Measurements from ENCODE around the gene BACE2.
"Not testable (repeated sequence)": the region's sequence is repeated elsewhere in the genome, so short reads cannot be mapped to it uniquely, and the experiment has no call there.

Gene BACE2

DNA sequence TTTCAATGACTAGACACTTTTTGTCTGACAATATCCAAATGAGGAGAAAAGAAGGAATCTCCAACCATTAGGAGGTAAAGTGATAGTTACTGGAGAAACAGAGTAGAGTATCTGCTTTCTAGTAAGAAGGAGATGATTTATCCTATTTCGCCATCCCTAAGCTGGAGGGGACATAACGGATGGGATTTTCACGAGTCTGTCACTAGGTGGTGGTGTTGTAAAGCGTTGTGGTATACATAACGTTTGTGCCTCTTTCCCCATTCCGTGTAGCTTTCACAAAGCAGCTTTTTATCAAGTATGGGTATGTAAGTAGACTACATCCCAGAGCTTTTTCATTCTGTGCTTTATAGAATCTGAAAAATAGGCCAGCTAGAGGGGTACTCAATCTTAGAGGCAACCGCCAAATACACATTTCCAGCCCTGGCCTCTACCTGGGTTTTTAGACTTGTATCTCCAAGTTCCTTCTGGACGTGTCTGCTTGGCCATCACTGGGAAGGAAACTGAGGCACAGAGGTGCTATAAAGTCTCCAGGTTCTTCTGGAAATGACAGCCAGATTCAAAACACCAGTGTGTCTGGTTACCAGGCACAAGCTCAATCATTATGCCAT is 115.4 kb downstream of the BACE2 start:
- peak; percentile 91 for FAIRE-seq

DNA sequence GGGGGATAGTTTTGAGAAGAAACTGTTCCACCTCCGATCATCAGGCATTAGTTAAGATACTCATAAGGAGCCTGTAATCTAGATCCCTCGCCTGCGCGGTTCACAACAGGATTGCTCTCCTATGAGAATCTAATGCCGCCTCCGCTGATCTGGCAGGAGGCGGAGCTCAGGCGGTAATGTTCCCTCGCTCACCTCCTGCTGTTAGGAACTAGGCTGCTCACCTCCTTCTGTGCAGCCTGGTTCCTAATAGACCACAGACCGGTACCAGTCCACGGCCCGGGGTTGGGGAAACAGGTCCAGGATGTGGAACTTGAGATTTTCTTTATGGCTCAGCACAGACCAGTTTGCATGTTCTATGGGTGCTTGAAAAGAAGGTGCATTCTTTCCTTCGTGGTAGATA is 121.5 kb downstream of the BACE2 start:
- no peak for FAIRE-seq

DNA sequence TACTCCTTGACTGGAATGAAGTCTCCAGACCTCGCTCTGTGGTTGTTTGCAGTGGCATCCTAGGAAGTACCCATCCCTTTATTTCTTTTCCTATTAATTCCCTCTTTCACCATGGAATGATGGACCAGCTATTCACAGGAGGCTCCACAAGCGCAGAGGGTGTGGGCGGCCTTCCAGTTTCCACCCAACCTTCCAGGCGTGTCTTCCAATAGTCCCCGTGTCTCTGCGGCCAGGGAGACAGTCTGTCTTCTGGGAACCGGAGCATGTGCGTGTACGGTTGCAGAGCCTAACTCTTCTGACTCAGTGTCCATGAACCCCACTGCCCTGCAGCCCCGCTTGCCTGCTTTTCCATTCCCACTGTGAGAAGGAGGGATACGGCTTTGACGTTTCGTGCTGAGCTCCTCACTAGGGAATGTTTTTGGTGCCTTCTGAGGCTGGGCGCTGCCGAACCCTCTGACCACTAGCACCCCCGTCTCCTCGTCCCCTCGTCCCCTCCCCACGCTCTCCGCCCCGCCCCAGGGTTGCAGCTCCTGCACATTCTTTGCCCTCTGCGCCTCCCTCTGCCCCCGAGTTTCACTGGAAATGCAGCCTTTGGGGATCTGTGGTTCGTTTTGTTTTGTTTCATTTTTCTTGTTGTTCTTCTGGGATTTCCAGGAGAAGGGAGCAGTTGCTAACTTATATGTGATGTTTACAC is 122.3 kb downstream of the BACE2 start:
- FAIRE-seq, result no peak

DNA sequence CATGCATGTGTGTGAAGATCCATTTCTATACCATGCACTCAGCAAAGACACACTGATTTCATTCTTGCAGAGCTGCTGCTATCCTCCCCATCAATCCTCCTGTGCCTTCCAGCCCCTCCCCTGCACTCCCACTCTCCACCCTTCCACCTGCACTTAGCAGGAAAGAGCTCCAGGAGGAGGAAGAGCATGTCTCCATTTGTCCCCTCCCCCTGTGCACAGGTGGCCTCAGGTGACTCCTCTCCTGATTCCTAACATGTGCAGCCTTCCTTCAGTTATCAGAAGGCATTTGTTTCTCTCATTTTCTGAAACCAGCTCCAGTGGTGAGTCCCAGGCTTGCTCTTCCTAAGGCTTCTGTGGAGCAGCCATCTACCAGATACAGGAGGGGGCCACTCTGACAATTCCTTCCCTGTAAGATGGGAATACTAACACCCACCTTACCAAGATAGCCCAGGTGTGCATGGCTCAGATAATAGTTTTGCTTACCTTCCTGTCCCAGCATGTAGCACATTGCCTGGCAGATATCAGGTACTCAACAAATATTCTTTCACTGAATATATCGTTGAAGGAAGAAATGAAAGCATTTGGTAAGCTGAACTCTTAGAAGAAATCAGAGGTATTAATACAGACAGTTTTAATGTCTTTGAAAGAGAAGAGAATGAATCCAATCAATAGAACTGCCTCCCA is 126.7 kb downstream of the BACE2 start:
- no peak for FAIRE-seq

DNA sequence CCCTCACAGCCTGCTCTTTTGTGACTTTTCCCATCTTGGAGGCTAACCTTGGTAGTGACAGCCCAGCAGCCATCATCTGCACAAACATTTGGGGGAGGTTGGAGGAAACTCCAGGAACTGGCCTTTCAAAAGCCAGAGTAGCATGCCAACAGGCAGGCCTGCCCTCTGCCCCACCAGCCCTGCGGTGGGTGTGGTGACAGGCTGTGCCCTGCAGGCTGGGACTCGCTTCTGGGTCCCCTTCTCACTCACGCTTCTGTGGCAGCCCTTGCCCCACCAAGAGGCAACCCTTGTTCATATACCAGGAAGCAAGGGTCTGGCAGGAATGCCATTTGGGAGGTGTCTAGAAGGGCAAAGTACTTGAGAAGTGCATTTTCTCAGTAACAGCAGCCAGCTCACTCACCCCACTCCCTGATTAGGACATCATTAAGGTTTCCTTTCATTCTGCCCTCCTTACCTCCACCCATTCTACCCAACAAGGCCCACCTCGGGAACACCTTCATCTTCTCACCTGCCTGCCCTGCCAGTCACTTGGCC is 127.8 kb downstream of the BACE2 start:
- FAIRE-seq, result no peak

DNA sequence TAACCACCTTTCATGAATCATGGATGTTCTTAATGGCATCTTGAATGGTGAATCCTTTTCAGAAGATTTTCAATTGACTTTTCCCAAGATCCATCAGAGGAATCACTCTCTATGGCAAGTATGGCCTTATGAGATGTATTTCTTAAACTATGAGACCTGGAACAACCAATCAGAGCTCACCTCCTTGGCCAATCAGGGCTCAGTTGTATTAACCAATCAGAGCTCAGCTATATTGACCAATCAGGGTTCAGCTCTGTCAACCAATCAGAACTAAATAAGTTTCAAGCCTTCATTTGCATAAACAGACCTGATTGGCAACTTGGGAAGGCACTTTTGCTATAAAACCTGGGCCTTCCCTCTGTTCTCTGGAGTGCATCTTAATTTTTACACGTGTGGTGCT is 135.0 kb downstream of the BACE2 start:
- FAIRE-seq, result no peak

DNA sequence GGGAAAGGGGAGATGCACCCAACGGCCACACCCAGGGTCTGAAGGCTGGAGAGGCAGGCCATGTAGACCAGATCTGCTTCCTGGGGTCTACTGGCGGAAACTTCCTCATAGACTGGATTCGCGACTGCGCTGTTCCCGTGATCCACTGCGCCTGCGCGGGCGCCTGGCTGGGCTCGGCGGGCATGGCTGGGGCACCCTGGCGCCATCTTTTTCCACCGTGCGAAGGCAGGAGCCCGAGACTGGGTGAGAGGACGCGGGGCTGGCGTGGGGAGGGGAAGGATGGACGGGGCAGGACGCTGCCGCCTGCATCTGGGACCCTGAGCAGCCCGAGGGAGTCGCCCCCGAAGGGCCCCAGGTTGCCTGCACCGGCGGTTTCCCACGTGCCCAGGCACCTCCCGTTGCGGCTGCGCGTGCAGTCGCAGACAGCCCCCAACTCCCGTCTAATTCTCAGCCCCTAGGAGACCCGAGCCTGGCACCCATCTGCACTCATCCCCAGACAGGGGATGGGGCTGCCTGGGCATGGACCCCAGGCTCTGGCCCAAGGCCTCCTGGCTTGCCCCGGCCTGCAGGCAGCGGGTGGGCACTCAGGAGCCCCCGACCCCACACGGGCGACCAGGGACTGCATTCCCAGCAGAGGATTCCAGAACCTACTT is 136.2 kb downstream of the BACE2 start:
- no peak for FAIRE-seq

DNA sequence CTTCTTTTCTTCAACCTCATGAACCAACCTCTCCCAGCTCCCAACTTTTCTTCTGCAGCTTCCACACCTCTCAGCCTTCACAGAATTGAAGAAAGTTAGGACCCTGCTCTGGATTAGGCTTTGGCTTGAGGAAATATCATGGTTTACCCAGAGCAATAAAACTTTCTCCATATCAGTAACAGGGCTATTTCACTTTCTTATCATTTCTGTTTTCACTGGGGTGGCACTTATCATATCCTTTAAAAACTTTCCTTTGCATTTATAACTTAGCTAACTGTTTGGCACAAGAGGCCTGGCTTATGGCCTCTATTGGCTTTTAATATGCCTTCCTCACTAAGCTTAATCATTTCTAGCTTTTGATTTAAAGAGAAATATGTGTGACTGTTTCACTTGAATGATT is 139.3 kb downstream of the BACE2 start:
- FAIRE-seq, result no peak

DNA sequence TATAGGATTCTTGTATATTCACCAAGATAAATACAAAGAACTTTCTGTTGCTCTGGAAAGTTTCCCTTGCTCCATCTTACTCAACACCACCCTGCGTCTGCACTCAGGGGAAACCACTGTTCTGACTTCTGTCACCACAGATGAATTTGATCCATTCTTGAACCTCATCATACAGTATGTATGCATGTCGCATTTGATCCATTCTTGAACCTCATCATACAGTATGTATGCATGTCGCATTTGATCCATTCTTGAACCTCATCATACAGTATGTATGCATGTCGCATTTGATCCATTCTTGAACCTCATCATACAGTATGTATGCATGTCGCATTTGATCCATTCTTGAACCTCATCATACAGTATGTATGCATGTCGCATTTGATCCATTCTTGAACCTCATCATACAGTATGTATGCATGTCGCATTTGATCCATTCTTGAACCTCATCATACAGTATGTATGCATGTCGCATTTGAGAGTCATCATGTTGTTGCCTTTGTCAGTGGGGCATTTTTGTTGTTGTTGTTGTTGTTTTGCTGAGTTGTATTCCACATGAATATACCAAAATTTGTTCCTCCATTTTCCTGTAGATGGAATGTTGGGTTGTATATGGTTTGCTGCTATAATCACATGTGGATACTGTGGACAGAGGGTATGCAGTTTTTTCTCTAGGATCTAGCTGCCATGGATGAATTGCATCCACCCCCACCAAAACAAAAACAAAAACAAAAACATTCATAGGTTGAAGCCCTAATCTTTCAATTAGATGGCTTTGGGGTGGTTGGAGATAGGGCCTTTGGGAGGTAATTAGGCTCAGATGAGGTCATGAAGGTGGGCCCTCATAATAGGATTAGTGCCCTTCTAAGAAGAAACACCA is 145.6 kb downstream of the BACE2 start:
- FAIRE-seq, result not testable (repeated sequence)

DNA sequence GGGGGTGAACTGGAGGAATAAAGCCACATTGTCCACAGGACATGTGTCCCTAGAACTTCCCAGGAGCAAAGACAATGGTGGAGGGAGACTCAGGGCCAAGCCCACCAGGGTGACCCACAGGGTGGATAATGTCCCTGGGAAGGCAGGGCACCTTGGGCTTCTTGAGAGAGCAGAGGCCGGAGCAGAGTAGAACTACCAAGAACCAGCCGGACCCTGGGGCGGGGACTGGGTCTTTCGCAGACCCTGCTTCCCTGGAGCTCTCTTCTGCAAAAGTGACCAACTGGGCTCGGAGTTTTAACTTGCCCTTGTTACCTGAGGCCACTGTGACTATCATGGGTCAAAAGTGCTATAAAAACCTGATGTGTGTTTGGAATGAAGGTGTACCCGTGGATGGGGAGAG is 147.8 kb downstream of the BACE2 start:
- no peak for FAIRE-seq

DNA sequence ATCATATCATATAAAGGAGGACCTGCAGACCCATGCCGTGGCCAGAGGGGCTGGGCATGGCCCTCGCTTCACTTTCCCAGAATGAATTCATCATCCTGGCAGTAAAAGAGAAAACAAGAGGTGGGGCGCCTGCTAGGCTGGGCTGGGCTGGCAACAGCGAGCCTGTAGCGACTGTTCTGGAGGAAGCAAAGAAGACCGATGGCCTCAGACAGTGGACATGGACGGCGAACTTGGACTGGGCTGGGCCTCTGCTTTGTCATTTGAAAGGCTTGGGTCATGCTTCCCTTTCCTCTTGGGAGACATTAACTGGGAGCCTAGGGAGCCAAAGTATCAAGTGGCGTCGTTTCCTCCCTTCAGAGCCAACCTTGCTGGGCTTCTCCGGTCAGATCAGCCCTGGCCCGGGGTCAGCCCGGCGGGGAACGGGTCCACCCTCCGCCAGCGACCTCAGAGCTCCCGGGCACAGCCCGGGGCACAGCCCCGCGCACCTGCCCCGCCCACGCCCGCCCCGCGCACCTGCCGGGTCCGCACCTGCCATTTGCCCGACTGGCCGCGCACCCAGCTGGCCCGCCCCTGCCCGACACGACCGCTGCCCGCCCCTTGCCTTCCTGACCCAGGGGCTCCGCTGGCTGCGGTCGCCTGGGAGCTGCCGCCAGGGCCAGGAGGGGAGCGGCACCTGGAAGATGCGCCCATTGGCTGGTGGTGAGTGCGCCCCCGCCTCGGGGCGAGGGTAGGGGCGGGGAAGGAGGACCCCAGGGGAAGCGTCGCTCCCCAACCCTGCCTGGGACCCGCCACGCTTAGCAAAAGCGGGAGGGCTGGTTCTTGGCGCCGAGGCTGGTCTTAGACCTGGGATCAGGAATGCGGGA is 148.5 kb downstream of the BACE2 start, which contains the start of gene FAM3B:
FAM3B (plus strand) TSS at position 602 of the 863 bp plus-strand sequence; CDS start at position 681, 79 bp downstream.
- no peak for FAIRE-seq

DNA sequence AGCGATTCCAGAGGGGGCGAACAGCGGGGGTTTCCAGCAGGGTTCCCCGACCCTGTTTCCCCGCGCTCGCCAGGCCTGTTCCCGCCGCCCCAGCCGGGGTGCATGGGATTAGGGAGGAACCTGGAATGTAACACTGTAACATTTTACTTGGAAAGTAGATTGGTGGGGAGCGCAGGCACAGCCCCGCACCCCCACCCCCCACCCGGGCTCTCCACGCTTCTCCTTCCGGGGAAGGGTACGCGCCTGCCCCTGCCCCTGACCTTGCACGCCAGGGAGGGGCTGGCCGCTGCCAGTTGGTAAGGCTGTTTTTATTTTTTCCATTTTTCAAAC is 149.1 kb downstream of the BACE2 start:
- FAIRE-seq, result no peak

DNA sequence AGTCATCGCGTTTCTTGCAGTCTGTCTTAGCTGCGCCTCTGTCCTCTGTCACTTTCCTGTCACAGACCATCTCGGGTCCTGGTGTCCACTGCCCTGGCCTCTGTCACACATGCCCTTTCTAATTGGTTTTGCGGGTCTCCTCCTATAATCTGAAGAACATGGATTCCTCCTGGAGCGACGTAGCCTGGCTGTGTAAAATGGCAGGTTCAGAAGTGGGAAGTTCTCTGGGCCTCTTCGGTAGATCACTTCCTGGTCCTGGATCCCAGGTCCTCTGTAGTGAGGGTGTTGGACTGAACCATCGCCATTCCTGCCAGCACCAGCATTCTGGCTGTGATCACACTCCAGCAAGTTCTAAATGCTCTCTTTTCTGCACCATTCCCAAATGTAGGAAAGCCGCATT is 149.5 kb downstream of the BACE2 start:
- FAIRE-seq, result no peak

DNA sequence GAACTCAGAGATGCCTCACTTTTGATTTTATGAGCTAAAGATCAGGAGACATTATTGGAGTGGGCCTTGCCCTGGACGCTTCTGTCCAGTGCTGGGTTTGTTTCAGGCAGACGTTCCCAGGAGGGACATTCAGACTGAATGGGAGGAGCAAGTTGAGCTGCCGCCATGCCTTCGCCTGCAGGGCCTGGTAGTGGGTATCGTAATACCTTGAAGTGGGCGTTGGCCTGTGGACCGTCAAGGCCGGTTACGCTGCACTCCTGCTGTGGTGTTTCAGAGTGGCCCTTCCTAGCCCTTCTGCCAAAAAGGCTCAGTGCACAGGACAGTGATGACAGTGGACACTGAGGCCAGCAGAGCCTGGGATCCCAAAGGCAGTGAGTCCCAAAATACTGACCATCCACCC is 150.3 kb downstream of the BACE2 start:
- FAIRE-seq, result no peak

DNA sequence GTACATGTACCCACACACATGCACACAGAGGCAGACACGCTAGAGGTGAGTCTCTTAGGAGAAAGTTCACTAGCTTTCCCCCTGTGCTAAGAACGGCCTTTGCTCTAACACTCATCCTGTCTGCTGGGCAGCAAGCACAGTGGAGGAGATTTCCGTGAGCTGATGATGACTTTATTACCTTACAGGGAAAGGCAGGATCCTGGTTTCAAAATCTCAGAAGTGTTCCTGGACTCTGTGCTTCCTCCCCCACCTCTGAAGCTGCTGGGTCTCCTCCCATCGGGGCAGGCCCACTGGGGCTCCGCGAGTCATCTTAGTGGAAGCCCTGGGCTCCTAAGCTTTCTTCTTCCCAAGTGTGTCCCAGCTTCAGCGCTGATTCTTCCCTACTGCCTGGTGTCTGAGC is 151.3 kb downstream of the BACE2 start:
- no peak for FAIRE-seq

DNA sequence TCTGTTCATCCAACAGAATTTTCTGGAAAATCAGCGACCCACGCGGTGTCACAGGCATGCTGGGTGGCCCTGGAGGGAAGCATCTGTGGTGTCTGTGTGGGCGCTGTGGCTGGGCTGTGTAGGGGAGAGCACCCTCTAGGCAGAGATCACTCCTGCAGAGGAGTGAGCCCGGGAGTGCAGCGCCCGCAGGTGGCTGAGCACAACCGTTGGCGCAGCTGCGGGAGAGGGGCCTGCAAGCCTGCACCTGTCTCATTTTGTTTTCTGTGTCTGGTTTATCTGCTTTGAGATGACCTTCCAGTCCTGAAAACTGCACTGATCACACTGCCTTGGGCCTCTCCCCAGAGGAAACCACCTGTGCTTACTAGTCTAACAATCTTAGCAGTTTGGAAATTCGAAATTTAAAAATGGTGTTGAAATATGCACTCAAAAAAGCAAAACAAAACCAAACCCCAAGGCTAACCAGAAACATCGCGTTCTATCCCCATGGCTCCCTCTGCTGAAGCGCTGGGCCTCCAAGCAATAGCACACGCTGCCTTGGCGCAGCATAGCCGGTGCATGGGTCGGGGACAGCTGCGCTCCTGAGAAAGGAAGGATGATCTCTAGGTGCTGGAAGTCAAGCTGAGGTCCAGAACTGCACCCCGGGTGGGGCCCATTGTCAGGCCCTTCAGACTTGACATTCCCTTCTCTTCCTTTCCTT is 153.4 kb downstream of the BACE2 start:
- no peak for FAIRE-seq

DNA sequence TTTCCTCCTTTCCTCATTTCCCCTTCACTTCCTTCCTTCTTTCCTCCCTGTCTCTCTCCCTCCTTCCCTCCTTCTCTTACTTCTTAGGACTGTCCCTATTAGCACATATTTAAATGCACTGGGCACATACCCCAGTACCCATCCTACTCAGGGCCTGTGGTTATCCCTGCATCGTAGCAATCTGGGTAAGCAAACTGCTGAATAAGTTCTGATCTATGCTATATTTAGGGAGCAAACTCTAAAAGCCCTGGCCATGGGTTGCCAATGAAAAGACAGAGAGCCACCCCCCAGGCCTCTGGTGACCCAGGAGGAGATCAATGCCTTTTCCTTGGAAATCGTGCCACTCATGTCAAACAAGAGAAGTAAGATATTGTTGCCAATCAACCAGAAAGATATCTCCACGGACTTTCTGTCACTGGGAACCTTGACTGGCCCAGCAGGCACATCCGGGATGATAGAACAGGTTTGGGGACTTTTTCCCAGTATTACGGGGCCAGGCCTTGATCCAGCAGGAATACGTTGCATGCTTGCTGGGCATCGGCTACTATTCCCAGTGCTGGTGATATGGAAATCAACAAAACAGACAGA is 154.0 kb downstream of the BACE2 start:
- FAIRE-seq, result no peak

DNA sequence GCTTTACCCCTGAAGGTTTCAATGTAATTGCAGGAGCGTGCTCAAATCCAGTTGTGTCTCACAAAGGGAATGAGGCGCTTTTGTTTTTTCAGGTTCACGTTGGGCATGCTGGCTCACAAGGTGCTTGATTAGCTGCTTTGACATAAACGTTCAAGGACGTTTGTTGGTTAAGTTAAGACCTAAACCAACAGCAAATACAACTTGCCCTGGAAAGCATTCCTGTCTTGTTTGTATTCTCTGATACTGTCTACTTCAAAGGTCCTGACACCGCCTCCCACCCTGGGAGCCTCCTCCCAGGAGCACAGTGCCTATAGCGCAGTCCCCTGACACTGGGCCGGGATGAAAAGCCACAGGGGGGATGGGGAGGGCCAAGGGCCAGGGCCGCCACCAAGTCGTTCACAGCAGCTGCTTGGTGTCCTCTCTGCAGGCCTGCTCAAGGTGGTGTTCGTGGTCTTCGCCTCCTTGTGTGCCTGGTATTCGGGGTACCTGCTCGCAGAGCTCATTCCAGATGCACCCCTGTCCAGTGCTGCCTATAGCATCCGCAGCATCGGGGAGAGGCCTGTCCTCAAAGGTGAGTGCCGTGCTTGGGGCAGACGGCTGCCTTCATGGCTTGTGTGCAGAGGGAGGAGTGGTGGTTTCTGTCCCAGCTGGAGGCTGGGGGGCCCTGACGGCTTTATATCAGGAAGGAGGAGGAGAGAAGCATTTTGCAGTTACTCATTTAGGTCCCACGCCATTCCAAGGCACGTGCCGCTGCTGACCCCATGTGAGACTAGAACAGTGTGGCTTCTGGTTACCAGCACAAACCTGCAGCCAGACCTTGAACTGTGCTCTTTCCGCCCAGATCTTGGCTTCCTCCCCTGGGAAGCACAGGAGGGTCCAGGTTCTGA is 154.8 kb downstream of the BACE2 start:
- no peak for FAIRE-seq

DNA sequence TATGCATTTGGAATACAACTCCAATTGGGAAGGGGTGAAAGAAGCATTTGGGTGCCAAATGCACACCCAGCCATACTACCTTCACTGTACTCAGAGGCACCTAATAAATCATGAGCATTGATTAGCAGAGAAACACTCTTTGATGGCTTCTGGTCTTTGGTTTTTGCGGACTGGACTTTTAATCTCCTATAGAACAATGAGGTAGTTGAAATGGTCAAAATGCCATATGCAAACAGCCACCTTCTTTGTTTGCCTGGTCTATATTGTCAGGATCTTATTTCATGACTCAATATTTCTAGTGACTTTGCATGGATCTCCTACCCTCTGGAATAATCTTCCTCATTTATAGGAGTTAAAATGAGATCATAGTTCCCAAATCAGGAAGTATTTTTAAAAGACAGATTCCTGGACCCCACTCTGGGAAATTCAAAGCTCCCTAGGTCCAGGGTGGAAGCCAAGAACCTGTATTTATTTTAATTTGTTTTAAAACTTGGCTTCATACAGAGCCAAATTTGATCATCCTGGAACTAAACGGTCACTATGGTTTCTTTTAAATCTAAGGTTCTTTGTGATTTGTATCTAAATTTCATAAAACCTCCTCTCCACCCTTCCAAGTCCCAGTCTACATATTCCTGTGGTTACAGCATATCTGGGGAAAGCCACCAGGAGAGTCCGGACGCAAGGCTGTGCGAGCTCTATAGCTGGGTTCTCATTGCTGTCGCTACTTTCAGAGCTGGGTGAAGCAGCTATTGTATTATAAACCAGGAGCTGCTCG is 157.4 kb downstream of the BACE2 start:
- FAIRE-seq, result no peak
